Hypothalamus (tissue), 51 donors: ENCODE measurements around the gene BPGM.

ENCODE experiments used
- DNase-seq, 51 donors: peaks; one replicate each; lab custom pipeline; 2025; lab: John Stamatoyannopoulos, UW

The BPGM gene

DNA sequence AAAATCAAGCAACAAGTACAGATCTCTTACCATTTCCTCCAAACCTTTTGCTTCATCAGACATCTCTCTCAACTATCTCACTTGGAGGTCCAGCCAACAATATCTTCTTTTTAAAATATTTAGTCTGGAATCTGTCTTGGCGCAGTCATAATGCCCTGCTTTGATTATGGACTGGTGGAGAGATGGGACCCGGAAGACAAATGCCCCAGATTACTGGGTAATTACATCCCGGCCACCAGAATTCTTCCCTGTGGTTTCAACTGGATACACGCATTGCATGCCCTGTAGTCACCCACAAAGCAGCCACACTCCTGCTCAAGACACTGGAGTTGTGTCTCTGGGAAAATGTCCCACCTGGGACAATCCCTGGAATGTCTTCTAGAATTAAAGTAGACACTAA is 65.5 kb downstream of the BPGM start:
- DNase-seq, result no peak

DNA sequence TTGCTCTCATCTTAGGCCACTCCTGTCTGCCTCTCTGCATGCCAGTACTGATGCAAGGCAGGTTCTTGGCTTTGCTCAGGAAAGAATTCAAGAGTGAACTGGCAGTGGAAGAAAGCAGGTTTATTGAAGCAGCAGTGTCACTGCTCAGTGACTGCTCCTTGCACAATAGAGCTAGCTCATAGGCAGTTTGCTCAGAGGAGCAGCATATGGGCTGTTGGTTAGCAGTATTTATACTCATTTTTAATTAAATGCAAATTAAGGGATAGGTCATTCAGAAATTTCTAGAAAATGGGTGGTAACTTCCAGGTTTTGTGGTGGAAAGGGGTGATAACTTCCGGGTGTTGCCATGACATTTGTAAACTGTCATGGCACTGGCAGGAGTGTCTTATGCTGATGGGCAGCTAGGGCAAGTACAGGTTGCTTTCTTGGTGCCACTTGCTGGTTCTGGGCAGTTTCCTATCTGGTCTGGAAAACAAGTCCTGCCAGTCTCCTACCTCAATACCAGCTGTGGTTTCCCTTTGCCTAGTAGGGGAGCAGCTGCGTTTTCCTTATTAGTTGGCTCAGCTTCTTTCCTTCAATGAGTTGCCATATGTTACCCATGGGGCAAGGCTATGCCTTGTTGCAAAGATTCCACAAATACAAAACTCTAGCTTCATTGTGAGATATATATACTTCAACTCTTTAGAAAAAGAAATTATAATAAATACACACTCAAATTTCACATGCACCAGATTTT is 68.0 kb downstream of the BPGM start:
- no peak for DNase-seq

- DNase-seq, result no peak
Measured at GRCh38 chr7:134718211-134718875, 71.7 kb downstream of the BPGM start.

GRCh38 chr7:134720091-134720935 is 73.7 kb downstream of the BPGM start:
- peak in 1 of 51 donors; percentile 42 for DNase-seq

- DNase-seq, result no peak
Measured at GRCh38 chr7:134721171-134721570, 74.5 kb downstream of the BPGM start.

- no peak for DNase-seq
Measured at GRCh38 chr7:134722786-134723322, 76.2 kb downstream of the BPGM start.

DNA sequence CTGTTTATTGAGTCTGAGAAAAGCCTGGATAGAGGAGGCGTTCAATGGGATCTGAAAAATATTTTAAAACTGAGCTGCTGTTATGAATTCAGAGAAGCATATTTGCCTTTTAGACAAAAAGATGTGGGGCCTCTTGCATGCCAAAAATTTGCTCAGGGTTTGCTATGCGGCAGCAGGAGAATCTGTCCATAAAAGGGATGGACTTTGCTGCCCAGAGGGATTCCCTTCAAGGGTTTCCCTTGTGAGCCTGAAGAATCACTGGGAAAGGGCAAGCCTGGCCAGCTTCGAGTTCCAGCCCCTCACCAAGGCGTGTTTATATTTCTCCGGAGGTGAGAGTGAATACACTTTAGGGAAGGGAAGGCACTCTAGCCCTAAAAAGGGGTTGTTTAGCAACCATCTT is 77.2 kb downstream of the BPGM start:
- DNase-seq, result no peak

- DNase-seq, result no peak
Measured at GRCh38 chr7:134724606-134725005, 78.0 kb downstream of the BPGM start.

- peak in 1 of 51 donors; percentile 15 for DNase-seq
Measured at GRCh38 chr7:134726581-134726980, 79.9 kb downstream of the BPGM start.

GRCh38 chr7:134727711-134728110 is 81.1 kb downstream of the BPGM start:
- no peak for DNase-seq
